Daoy (cell line): ENCODE results near the gene RIPOR2. TPM values are rescaled to one million over a fixed set of nuclear protein-coding genes. Genes with fewer than 3 reads are reported as not detected.
"Not testable (repeated sequence)": the region's sequence is repeated elsewhere in the genome, so short reads cannot be mapped to it uniquely, and the experiment has no call there.

Experiments used
- DNase-seq: peaks from one replicate; pipeline ENCODE4 v3.0.0-alpha.2; 2015; ENCODE audit warnings: low read depth
- total RNA-seq: library from RNA; depleted of rRNA; stranded (reverse); fragments of >200 nt; shearing (Covaris generic); gene quantifications from 2 replicates; pipeline ENCODE4 v1.2.3, GENCODE V29; 2014

The RIPOR2 gene
- total RNA-seq, 1 experiment from 2014 or later: 0.06 TPM

- DNase-seq: no peak
Measured at GRCh38 chr6:24807584-24807983, 128.2 kb downstream of the RIPOR2 start.

GRCh38 chr6:24802271-24803059, 133.3 kb downstream of the RIPOR2 start:
- DNase-seq: no peak

- no peak for DNase-seq
Measured at GRCh38 chr6:24799541-24799915, 136.2 kb downstream of the RIPOR2 start.

GRCh38 chr6:24798740-24799540, 136.8 kb downstream of the RIPOR2 start, which contains the start of gene ARMH2:
ARMH2 (minus strand) TSS chr6:24798917; CDS start chr6:24798857, 60 bp downstream.
- no peak for DNase-seq

- DNase-seq: no peak
Measured at GRCh38 chr6:24797596-24798216, 138.1 kb downstream of the RIPOR2 start.

- no peak for DNase-seq
Measured at GRCh38 chr6:24796616-24797290, 139.0 kb downstream of the RIPOR2 start.

- DNase-seq: no peak
Measured at GRCh38 chr6:24795106-24795505, 140.7 kb downstream of the RIPOR2 start.

- DNase-seq: no peak
Measured at GRCh38 chr6:24788031-24788665, 147.6 kb downstream of the RIPOR2 start.

GRCh38 chr6:24780206-24780605, 155.6 kb downstream of the RIPOR2 start:
- no peak for DNase-seq

GRCh38 chr6:24779416-24780016, 156.2 kb downstream of the RIPOR2 start:
- DNase-seq: no peak

GRCh38 chr6:24778878-24779277, 156.9 kb downstream of the RIPOR2 start:
- DNase-seq: no peak

GRCh38 chr6:24778121-24778520, 157.6 kb downstream of the RIPOR2 start:
- no peak for DNase-seq

GRCh38 chr6:24777227-24777626, 158.5 kb downstream of the RIPOR2 start:
- no peak for DNase-seq

- DNase-seq: peak; percentile 43
Measured at GRCh38 chr6:24775520-24776058, 160.2 kb downstream of the RIPOR2 start.

GRCh38 chr6:24774696-24775519, 160.9 kb downstream of the RIPOR2 start, which contains the start of gene GMNN:
GMNN (plus strand) TSS chr6:24774937; CDS start chr6:24777247, 2,310 bp downstream.
- DNase-seq: peak; percentile 99

GRCh38 chr6:24768361-24768760, 167.4 kb downstream of the RIPOR2 start:
- peak; percentile 28 for DNase-seq

- no peak for DNase-seq
Measured at GRCh38 chr6:24766680-24767462, 168.9 kb downstream of the RIPOR2 start.

- not testable (repeated sequence) for DNase-seq
Measured at GRCh38 chr6:24765968-24766367, 169.8 kb downstream of the RIPOR2 start.
